Neural progenitor cell (in vitro differentiated cells): ENCODE results near the gene TCF3. TPM values are rescaled to one million over a fixed set of nuclear protein-coding genes. Genes with fewer than 3 reads are reported as not detected.
A peak's percentile ranks its signal among the peaks of the same experiment; 100 is the strongest.

Source experiments
- DNase-seq: peaks from one replicate; pipeline ENCODE4 v3.0.0-alpha.2; 2016; ENCODE audit warnings: low spot score
- H2AFZ ChIP-seq: fragments of 200-600 bp; sonication (generic); replicated peaks from 2 replicates; pipeline ENCODE4 v1.6.1; 2016; ENCODE audit warnings: antibody characterized with exemption
- H3F3A ChIP-seq: fragments of 200-600 bp; sonication (generic); 2 replicates; pipeline ENCODE4 v1.6.1; 2016; ENCODE audit warnings: antibody characterized with exemption, low read depth
- H3K27ac ChIP-seq: fragments of 200-600 bp; sonication (generic); 2 replicates; pipeline ENCODE4 v1.5.1; 2016; ENCODE audit warnings: mild to moderate bottlenecking
- H3K27me3 ChIP-seq: fragments of 200-600 bp; sonication (generic); 2 replicates; pipeline ENCODE4 v1.6.1; 2016; ENCODE audit warnings: mild to moderate bottlenecking, moderate library complexity
- H3K36me3 ChIP-seq: fragments of 200-600 bp; sonication (generic); 2 replicates; pipeline ENCODE4 v1.5.1; 2016
- H3K4me1 ChIP-seq: fragments of 200-600 bp; sonication (generic); 2 replicates; pipeline ENCODE4 v1.6.1; 2016; ENCODE audit warnings: mixed run types
- H3K4me2 ChIP-seq: fragments of 200-600 bp; sonication (generic); 2 replicates; pipeline ENCODE4 v1.6.1; 2016
- H3K4me3 ChIP-seq: fragments of 200-600 bp; sonication (generic); 2 replicates; pipeline ENCODE4 v1.5.1; 2016
- H3K79me2 ChIP-seq: fragments of 200-600 bp; sonication (generic); 2 replicates; pipeline ENCODE4 v1.6.1; 2016; ENCODE audit warnings: low read depth
- H3K9ac ChIP-seq: fragments of 200-600 bp; sonication (generic); 2 replicates; pipeline ENCODE4 v1.6.1; 2016
- H3K9me3 ChIP-seq: fragments of 200-600 bp; sonication (generic); 2 replicates; pipeline ENCODE4 v1.5.1; 2016; ENCODE audit warnings: low read depth
- H4K20me1 ChIP-seq: fragments of 200-600 bp; sonication (generic); 2 replicates; pipeline ENCODE4 v1.6.1; 2016; ENCODE audit warnings: low read depth
- H3K27ac Mint-ChIP-seq: 3 replicates; pipeline ENCODE4 v1.8.0; 2021; ENCODE audit warnings: mixed read lengths
- H3K27me3 Mint-ChIP-seq: 2 replicates; pipeline ENCODE4 v1.8.0; 2022; ENCODE audit warnings: low read depth, mild to moderate bottlenecking, inconsistent platforms, moderate library complexity, mixed read lengths; ENCODE audit not compliant: insufficient read depth
- H3K36me3 Mint-ChIP-seq: 3 replicates; pipeline ENCODE4 v1.8.0; 2021; ENCODE audit warnings: mixed read lengths
- H3K4me1 Mint-ChIP-seq: 3 replicates; pipeline ENCODE4 v1.8.0; 2021; ENCODE audit warnings: mixed read lengths
- H3K4me3 Mint-ChIP-seq: 3 replicates; pipeline ENCODE4 v1.8.0; 2021; ENCODE audit warnings: mild to moderate bottlenecking, moderate library complexity, mixed read lengths
- H3K9me3 Mint-ChIP-seq: 3 replicates; pipeline ENCODE4 v1.8.0; 2020; ENCODE audit warnings: mixed read lengths
- EZH2 ChIP-seq: fragments of 200-600 bp; sonication (generic); IDR thresholded peaks from 2 replicates; pipeline ENCODE4 v1.6.1; 2017; ENCODE audit warnings: antibody characterized with exemption, mild to moderate bottlenecking, moderate library complexity
- EZH2phosphoT487 ChIP-seq: fragments of 200-600 bp; sonication (generic); IDR thresholded peaks from 2 replicates; pipeline ENCODE4 v1.6.1; 2017; ENCODE audit warnings: antibody characterized with exemption
- total RNA-seq: library from RNA; depleted of rRNA; stranded (reverse); fragments of >200 nt; gene quantifications from 2 replicates; pipeline ENCODE4 v1.2.3, GENCODE V29; 2015; ENCODE audit warnings: low replicate concordance
- TF ChIP-seq, protein P1 (sequence below): fragments of 200-600 bp; sonication (generic); IDR thresholded peaks from 2 replicates; pipeline ENCODE4 v1.5.1; 2017; ENCODE audit warnings: antibody characterized with exemption, mild to moderate bottlenecking

The TCF3 gene
- total RNA-seq, 1 donor from 2014 or later, result 131 TPM

GRCh38 chr19:1567116-1567847 is 85.1 kb downstream of the TCF3 start:
- Histone ChIP-seq H3K27me3 (peaks cover 23% of the 10 kb centered on the region), H3K4me3 (peak overlapping the region; percentile 76), H3K79me2 (peaks cover 52% of the 10 kb centered on the region), H2AFZ (no peak overlapping the region), H3K27ac (peak overlapping the region; percentile 89), H3K9me3 (no peaks in the 10 kb centered on the region), H3K4me2 (peak overlapping the region; percentile 91), H4K20me1 (peaks cover 53% of the 10 kb centered on the region), H3K4me1 (peaks cover 11% of the 10 kb centered on the region), H3F3A (peaks cover 7% of the 10 kb centered on the region), H3K36me3 (no peaks in the 10 kb centered on the region), H3K9ac (peak overlapping the region; percentile 86)
- Mint-ChIP-seq H3K27ac (no peak overlapping the region), H3K36me3 (peaks cover 10% of the 10 kb centered on the region), H3K27me3 (peaks cover 18% of the 10 kb centered on the region), H3K9me3 (peaks cover 3% of the 10 kb centered on the region), H3K4me3 (peak overlapping the region; percentile 85), H3K4me1 (peaks cover 17% of the 10 kb centered on the region)
- TF ChIP-seq EZH2phosphoT487 (no peak), EZH2 (no peak)
- TF ChIP-seq, protein P1, sequence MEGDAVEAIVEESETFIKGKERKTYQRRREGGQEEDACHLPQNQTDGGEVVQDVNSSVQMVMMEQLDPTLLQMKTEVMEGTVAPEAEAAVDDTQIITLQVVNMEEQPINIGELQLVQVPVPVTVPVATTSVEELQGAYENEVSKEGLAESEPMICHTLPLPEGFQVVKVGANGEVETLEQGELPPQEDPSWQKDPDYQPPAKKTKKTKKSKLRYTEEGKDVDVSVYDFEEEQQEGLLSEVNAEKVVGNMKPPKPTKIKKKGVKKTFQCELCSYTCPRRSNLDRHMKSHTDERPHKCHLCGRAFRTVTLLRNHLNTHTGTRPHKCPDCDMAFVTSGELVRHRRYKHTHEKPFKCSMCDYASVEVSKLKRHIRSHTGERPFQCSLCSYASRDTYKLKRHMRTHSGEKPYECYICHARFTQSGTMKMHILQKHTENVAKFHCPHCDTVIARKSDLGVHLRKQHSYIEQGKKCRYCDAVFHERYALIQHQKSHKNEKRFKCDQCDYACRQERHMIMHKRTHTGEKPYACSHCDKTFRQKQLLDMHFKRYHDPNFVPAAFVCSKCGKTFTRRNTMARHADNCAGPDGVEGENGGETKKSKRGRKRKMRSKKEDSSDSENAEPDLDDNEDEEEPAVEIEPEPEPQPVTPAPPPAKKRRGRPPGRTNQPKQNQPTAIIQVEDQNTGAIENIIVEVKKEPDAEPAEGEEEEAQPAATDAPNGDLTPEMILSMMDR, result no peak
- DNase-seq, result peak; percentile 63

DNA sequence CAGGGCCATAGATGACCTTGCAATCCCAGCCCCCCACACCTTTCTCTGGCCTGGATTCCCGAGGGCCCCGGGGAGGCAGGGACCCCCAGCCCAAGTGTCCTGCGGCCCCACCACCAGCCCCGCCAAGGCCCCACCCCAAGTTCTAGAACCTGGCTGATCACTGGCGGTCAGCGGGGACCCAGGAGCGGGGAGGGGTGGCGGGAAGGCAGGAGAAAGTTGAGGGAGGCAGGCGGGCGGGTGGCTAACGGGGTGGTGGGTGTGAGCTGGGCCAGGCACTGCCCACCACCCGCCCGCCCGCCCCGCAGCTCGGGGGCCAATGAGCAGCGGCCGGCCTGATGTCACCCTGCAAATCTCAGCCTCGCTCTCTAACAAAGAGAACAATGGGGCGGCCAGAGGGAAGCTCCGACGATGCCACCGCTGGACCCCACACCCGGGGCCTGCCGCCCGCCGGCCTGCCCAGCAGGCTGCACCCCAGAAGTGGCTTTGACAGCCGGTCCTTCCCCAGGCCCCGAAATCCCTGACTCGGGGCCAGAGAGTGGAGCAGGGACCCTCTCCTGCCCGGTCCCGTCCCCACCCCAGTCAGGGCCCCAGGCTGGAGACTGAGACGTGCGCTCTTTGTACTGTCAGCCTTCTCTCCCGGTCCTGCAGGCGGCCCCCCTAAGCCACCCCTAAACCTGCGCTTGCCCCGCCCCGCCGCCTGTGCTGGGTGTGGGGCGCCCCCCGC is 85.9 kb downstream of the TCF3 start:
- TF ChIP-seq EZH2phosphoT487 (no peak), EZH2 (no peak)
- TF ChIP-seq, protein P1, result no peak
- Mint-ChIP-seq H3K4me1 (peaks cover 17% of the 10 kb centered on the region), H3K9me3 (peaks cover 3% of the 10 kb centered on the region), H3K27me3 (peaks cover 15% of the 10 kb centered on the region), H3K4me3 (peak overlapping the region; percentile 83), H3K36me3 (peaks cover 10% of the 10 kb centered on the region), H3K27ac (no peak overlapping the region)
- Histone ChIP-seq H2AFZ (no peak overlapping the region), H3K27me3 (peaks cover 23% of the 10 kb centered on the region), H3K4me3 (peak overlapping the region; percentile 76), H4K20me1 (peaks cover 60% of the 10 kb centered on the region), H3F3A (peaks cover 7% of the 10 kb centered on the region), H3K4me2 (peak overlapping the region; percentile 91), H3K36me3 (no peaks in the 10 kb centered on the region), H3K27ac (peak overlapping the region; percentile 89), H3K4me1 (peaks cover 11% of the 10 kb centered on the region), H3K79me2 (peaks cover 60% of the 10 kb centered on the region), H3K9ac (peak overlapping the region; percentile 86), H3K9me3 (no peaks in the 10 kb centered on the region)
- peak; percentile 94 for DNase-seq

- Mint-ChIP-seq H3K27me3 (peaks cover 3% of the 10 kb centered on the region), H3K27ac (no peak overlapping the region), H3K36me3 (peaks cover 14% of the 10 kb centered on the region), H3K4me3 (no peak overlapping the region), H3K4me1 (peaks cover 20% of the 10 kb centered on the region), H3K9me3 (no peaks in the 10 kb centered on the region)
- no peak for DNase-seq
- H3K27me3 ChIP-seq, result no peaks in the 10 kb centered on the region
- no peaks in the 10 kb centered on the region for H3K36me3 ChIP-seq
- no peak overlapping the region for H3K4me2 ChIP-seq
- H3K4me1 ChIP-seq, result peaks cover 11% of the 10 kb centered on the region
- H3K4me3 ChIP-seq, result no peak overlapping the region
- peaks cover 82% of the 10 kb centered on the region for H4K20me1 ChIP-seq
- H2AFZ ChIP-seq, result no peak overlapping the region
- H3K27ac ChIP-seq, result no peak overlapping the region
- H3K79me2 ChIP-seq, result peaks cover 93% of the 10 kb centered on the region
- TF ChIP-seq EZH2phosphoT487 (no peak), EZH2 (no peak)
- TF ChIP-seq, protein P1, result no peak
- no peak overlapping the region for H3K9ac ChIP-seq
- no peaks in the 10 kb centered on the region for H3K9me3 ChIP-seq
- peaks cover 7% of the 10 kb centered on the region for H3F3A ChIP-seq
These were observed 89.2 kb downstream of the TCF3 start for GRCh38 chr19:1563251-1563650.
